SK-N-SH treated with all-trans-retinoic acid at 6 μM for 48 hours (cell line): ENCODE results near the gene TGFB2.
A peak's percentile ranks its signal among the peaks of the same experiment; 100 is the strongest.

Experiments used
- ATAC-seq: fragments of 200-7000 bp; cut with Tn5 transposase; 3 replicates; pipeline ENCODE4 v1.9.1; 2020; ENCODE audit warnings: mild to moderate bottlenecking, moderate library complexity
- ARNTL ChIP-seq: fragments of 450-650 bp; formaldehyde crosslinking; IDR thresholded peaks from 2 replicates; pipeline ENCODE4 v1.5.0; 2020; ENCODE audit warnings: low read depth, mild to moderate bottlenecking, moderate library complexity, borderline replicate concordance
- BACH2 ChIP-seq: fragments of 250-450 bp; sonication (Bioruptor Pico); IDR thresholded peaks from 2 replicates; pipeline ENCODE4 v1.9.0; 2021; ENCODE audit warnings: mild to moderate bottlenecking, borderline replicate concordance
- CREB5 ChIP-seq: fragments of 250-450 bp; sonication (Bioruptor Pico); IDR thresholded peaks from 2 replicates; pipeline ENCODE4 v1.5.1; 2020; ENCODE audit warnings: low read depth, mild to moderate bottlenecking, moderate library complexity
- CSRNP3 ChIP-seq: fragments of 250-450 bp; sonication (Bioruptor Pico); IDR thresholded peaks from 2 replicates; pipeline ENCODE4 v1.5.1; 2021; ENCODE audit warnings: mild to moderate bottlenecking, moderate library complexity
- ESRRG ChIP-seq: fragments of 250-450 bp; sonication (Bioruptor Pico); IDR thresholded peaks from 2 replicates; pipeline ENCODE4 v1.6.1; 2021; ENCODE audit warnings: mild to moderate bottlenecking
- POU6F1 ChIP-seq: fragments of 250-450 bp; sonication (Bioruptor Pico); IDR thresholded peaks from 2 replicates; pipeline ENCODE4 v1.8.0; 2021; ENCODE audit warnings: low read depth, mild to moderate bottlenecking, moderate library complexity, borderline replicate concordance
- SNAI2 ChIP-seq: fragments of 250-450 bp; sonication (Bioruptor Pico); IDR thresholded peaks from 2 replicates; pipeline ENCODE4 v1.5.0; 2020; ENCODE audit warnings: mild to moderate bottlenecking, moderate library complexity
- TCF4 ChIP-seq: fragments of 250-450 bp; sonication (Bioruptor Pico); IDR thresholded peaks from 2 replicates; pipeline ENCODE4 v1.8.0; 2021; ENCODE audit warnings: mild to moderate bottlenecking, moderate library complexity, borderline replicate concordance
- TSHZ2 ChIP-seq: fragments of 250-450 bp; sonication (Bioruptor Pico); IDR thresholded peaks from 2 replicates; pipeline ENCODE4 v1.5.0; 2020; ENCODE audit warnings: mild to moderate bottlenecking, moderate library complexity
- ZC3H10 ChIP-seq: fragments of 250-450 bp; sonication (Bioruptor Pico); IDR thresholded peaks from 2 replicates; pipeline ENCODE4 v1.5.1; 2021; ENCODE audit warnings: mild to moderate bottlenecking, moderate library complexity
- ZFP3 ChIP-seq: fragments of 250-450 bp; sonication (Bioruptor Pico); IDR thresholded peaks from 2 replicates; pipeline ENCODE4 v1.5.0; 2020; ENCODE audit warnings: mild to moderate bottlenecking, moderate library complexity
- ZFP30 ChIP-seq: fragments of 450-650 bp; formaldehyde crosslinking; IDR thresholded peaks from 2 replicates; pipeline ENCODE4 v1.5.0; 2022; ENCODE audit warnings: mild to moderate bottlenecking, moderate library complexity
- ZNF565 ChIP-seq: fragments of 450-650 bp; formaldehyde crosslinking; conservative IDR thresholded peaks from 2 replicates; pipeline ENCODE4 v1.5.0; 2020; ENCODE audit warnings: low read depth, mild to moderate bottlenecking, moderate library complexity
- ZNF70 ChIP-seq: fragments of 450-650 bp; formaldehyde crosslinking; IDR thresholded peaks from 2 replicates; pipeline ENCODE4 v1.5.0; 2020; ENCODE audit warnings: mild to moderate bottlenecking, moderate library complexity
- ZNF8 ChIP-seq: fragments of 450-650 bp; formaldehyde crosslinking; IDR thresholded peaks from 2 replicates; pipeline ENCODE4 v1.5.0; 2020; ENCODE audit warnings: mild to moderate bottlenecking, moderate library complexity

Gene TGFB2

GRCh38 chr1:218451415-218451814 lies 106.3 kb downstream of the TGFB2 start:
- peak; percentile 8; the same call in 2 of the 3 replicates for ATAC-seq
- TF ChIP-seq TCF4, result no peak
- TF ChIP-seq ZNF565 (CRISPR knock-in tag), result no peak
- no peak for TF ChIP-seq SNAI2 (CRISPR knock-in tag)
- TF ChIP-seq ESRRG (CRISPR knock-in tag), result no peak
- TF ChIP-seq CREB5, result no peak

GRCh38 chr1:218454700-218455282 lies 109.7 kb downstream of the TGFB2 start:
- peak; percentile 67 for ATAC-seq
- no peak for TF ChIP-seq ZFP30
- no peak for TF ChIP-seq SNAI2 (CRISPR knock-in tag)
- TF ChIP-seq ZNF70 (CRISPR knock-in tag), result no peak
- TF ChIP-seq ZNF8 (CRISPR knock-in tag), result no peak
- TF ChIP-seq ESRRG (CRISPR knock-in tag), result no peak
- TF ChIP-seq ZC3H10 (CRISPR knock-in tag), result no peak
- TF ChIP-seq ZFP3 (CRISPR knock-in tag), result no peak
- TF ChIP-seq ARNTL (CRISPR knock-in tag), result no peak
- no peak for TF ChIP-seq BACH2
- TF ChIP-seq CSRNP3 (CRISPR knock-in tag), result no peak

- TF ChIP-seq TCF4 (no peak), SNAI2 (CRISPR knock-in tag) (no peak), CSRNP3 (CRISPR knock-in tag) (no peak)
- ATAC-seq, result no peak
These were observed 111.3 kb downstream of the TGFB2 start for GRCh38 chr1:218456444-218456843.

- TF ChIP-seq TCF4, result no peak
- TF ChIP-seq ZNF8 (CRISPR knock-in tag), result no peak
- TF ChIP-seq CREB5, result no peak
- no peak for TF ChIP-seq TSHZ2 (CRISPR knock-in tag)
- no peak for TF ChIP-seq POU6F1 (CRISPR knock-in tag)
- ATAC-seq, result no peak
These were observed 114.3 kb downstream of the TGFB2 start for GRCh38 chr1:218459450-218459849.
